ENCODE data around the gene SF3B3. TPM values are rescaled to one million over a fixed set of nuclear protein-coding genes. Genes with fewer than 3 reads are reported as not detected.

Gene SF3B3
- total and polyA plus RNA-seq, 10 of the 15 experiments (the other 5 are each of a cell fraction or from before 2014, with no cell fraction given), result 134 to 453 (median 215) TPM

DNA sequence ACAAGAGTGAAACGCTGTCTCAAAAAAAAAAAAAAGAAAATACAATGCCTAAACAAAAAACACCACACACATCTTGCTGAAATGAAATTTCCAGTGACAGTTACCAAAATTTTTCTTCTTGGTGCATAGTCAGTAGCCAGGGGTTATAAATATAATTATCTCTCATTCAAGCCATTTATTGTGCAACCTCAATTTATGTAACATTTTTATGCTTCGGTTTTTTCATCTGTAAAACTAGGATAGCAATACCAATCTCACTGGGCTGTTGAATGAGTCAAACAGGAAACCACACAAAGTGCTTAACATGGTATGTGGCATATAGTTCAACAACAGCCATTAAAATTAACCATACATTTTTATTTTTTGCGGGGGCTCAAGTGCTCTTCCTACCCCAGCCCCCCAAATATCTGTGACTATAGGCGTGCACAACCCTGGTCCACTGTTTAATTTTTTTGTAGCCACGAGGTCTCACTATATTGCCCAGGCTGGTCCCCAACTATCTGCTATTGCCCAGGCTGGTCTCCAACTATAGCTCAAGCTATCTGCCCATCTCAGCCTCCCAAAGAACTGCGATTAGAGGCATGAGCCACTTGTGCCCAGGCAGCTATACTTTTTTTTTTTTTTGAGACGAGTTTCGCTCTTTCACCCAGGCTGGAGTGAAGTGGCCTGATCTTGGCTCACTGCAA is 2.9 kb upstream of the SF3B3 start (continued):
- TF ChIP-seq BCL3 (IDR thresholded peaks at IDR 0.05; ENCODE audit: borderline replicate concordance, insufficient read depth, low read depth, low read length, poor library complexity, severe bottlenecking), result peak; percentile 43
- TF ChIP-seq RUNX3 (IDR thresholded peaks at IDR 0.05; ENCODE audit: low read length), result peak; percentile 94
- TF ChIP-seq, protein P1, sequence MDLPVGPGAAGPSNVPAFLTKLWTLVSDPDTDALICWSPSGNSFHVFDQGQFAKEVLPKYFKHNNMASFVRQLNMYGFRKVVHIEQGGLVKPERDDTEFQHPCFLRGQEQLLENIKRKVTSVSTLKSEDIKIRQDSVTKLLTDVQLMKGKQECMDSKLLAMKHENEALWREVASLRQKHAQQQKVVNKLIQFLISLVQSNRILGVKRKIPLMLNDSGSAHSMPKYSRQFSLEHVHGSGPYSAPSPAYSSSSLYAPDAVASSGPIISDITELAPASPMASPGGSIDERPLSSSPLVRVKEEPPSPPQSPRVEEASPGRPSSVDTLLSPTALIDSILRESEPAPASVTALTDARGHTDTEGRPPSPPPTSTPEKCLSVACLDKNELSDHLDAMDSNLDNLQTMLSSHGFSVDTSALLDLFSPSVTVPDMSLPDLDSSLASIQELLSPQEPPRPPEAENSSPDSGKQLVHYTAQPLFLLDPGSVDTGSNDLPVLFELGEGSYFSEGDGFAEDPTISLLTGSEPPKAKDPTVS (IDR thresholded peaks at IDR 0.05; ENCODE audit: low read depth, low read length), result no peak
- TF ChIP-seq E2F4 (IDR thresholded peaks at IDR 0.05; ENCODE audit: low read depth, low read length), result no peak
- no peak for TF ChIP-seq HCFC1 (IDR thresholded peaks at IDR 0.05; ENCODE audit: low read length)
- no peak for TF ChIP-seq REST (IDR thresholded peaks at IDR 0.05; ENCODE audit: low read depth, low read length)
- 0 out of 2 replicates have a peak, but pooled peaks have one; percentile 26 for TF ChIP-seq NR2F1 (conservative IDR thresholded peaks at IDR 0.05)
- no peak for TF ChIP-seq TCF7 (IDR thresholded peaks at IDR 0.05; ENCODE audit: borderline replicate concordance)
- TF ChIP-seq JUND (IDR thresholded peaks at IDR 0.05; ENCODE audit: low read depth, low read length), result 0 out of 2 replicates have a peak, but pooled peaks have one; percentile 31
- no peak for TF ChIP-seq IRF5 (IDR thresholded peaks at IDR 0.05; ENCODE audit: borderline replicate concordance)
- no peak for TF ChIP-seq SRF (IDR thresholded peaks at IDR 0.05; ENCODE audit: low read depth in 2 of 2, low read length in 2 of 2)
- 0 out of 2 replicates have a peak, but pooled peaks have one; percentile 17 for TF ChIP-seq PML (IDR thresholded peaks at IDR 0.05; ENCODE audit: low read length)
- no peak for TF ChIP-seq RCOR1 (conservative IDR thresholded peaks at IDR 0.05; ENCODE audit: low read depth, low read length)
- TF ChIP-seq MTA3 (IDR thresholded peaks at IDR 0.05; ENCODE audit: borderline replicate concordance, low read length), result peak; percentile 44; the same call in 1 of the 2 replicates
- peak; percentile 48; the same call in 1 of the 2 replicates for TF ChIP-seq ATF2 (IDR thresholded peaks at IDR 0.05; ENCODE audit: low read length)
- TF ChIP-seq IKZF1 (conservative IDR thresholded peaks at IDR 0.05), result no peak
- no peak for TF ChIP-seq SUZ12 (IDR thresholded peaks at IDR 0.05; ENCODE audit: unreplicated experiment)
- no peak for TF ChIP-seq BHLHE40 (IDR thresholded peaks at IDR 0.05; ENCODE audit: borderline replicate concordance in 1 of 2, low read depth in 2 of 2, low read length in 1 of 2)
- TF ChIP-seq PAX8 (IDR thresholded peaks at IDR 0.05), result no peak
- TF ChIP-seq POLR2AphosphoS5 (IDR thresholded peaks at IDR 0.05; ENCODE audit: low read length), result no peak

Data from GM12878 (cell line).